Transverse colon (tissue), 4 donors: Measurements from ENCODE around the gene THUMPD2.

Source experiments
- CTCF ChIP-seq, 5 experiments: fragments of 200-600 bp in 3 of 5; fragments of 450-650 bp in 2 of 5; sonication (generic) in 3 of 5; IDR thresholded peaks; 1 replicate in 2 of 5; 2 replicates in 3 of 5; pipeline ENCODE4 v1.5.1; 2016 to 2017; ENCODE audit warnings: antibody characterized with exemption in 5 of 5, inconsistent platforms in 3 of 5, mild to moderate bottlenecking in 2 of 5, moderate library complexity in 1 of 5
- EP300 ChIP-seq: sonication (generic); formaldehyde crosslinking; IDR thresholded peaks from one replicate; pipeline ENCODE4 v1.6.1; 2017; ENCODE audit warnings: antibody characterized with exemption, low read depth
- POLR2A ChIP-seq: fragments of 450-650 bp; IDR thresholded peaks from one replicate; pipeline ENCODE4 v1.6.1; 2016; ENCODE audit warnings: antibody characterized with exemption, mild to moderate bottlenecking, moderate library complexity
- POLR2AphosphoS5 ChIP-seq, 3 donors: sonication (generic); formaldehyde crosslinking; IDR thresholded peaks; one replicate each; pipeline ENCODE4 v1.6.1; 2016; ENCODE audit warnings: antibody characterized with exemption in 3 of 3

- no peak for TF ChIP-seq POLR2AphosphoS5 (IDR thresholded peaks at IDR 0.05)
- TF ChIP-seq CTCF (IDR thresholded peaks at IDR 0.05) = no peak
- no peak for TF ChIP-seq EP300
- TF ChIP-seq POLR2A = no peak
Measured at GRCh38 chr2:39719317-39719716, 59.7 kb downstream of the THUMPD2 start.
